HepG2 (cell line): ENCODE data around the gene PDP2. TPM values are rescaled to one million over a fixed set of nuclear protein-coding genes. Genes with fewer than 3 reads are reported as not detected.

Source experiments
- ATAC-seq: fragments of 200-7000 bp; cut with Tn5 transposase; 3 replicates; pipeline ENCODE4 v1.9.1; 2020; ENCODE audit warnings: mild to moderate bottlenecking, moderate library complexity
- BruUV-seq: library from RNA; stranded (reverse); fragments of 400-500 nt; replicated peaks from 2 replicates; lab custom pipeline; 2021; lab: Mats Ljungman, UMichigan
- CTCF ChIA-PET: fragments of 300-600 bp; formaldehyde crosslinking; extraction: SDS; loops from one replicate; lab custom pipeline; 2021; ENCODE audit warnings: low total read pairs, inconsistent platforms, low intra/inter-chr PET ratio; lab: Yijun Ruan, JAX
- POLR2A ChIA-PET: fragments of 350-600 bp; sonication (Branson Sonifier 250); formaldehyde crosslinking; loops from one replicate; lab custom pipeline; 2020; ENCODE audit warnings: antibody characterized with exemption, inconsistent platforms; lab: Yijun Ruan, JAX
- DNase-seq: peaks from one replicate; pipeline ENCODE4 v3.0.0-alpha.2; 2015; ENCODE audit warnings: low spot score
- FAIRE-seq: peaks from 3 replicates; lab custom pipeline; 2011; peaks lifted over from hg19 to GRCh38; lab: Jason Lieb, UNC
- H2AFZ ChIP-seq: one replicate; pipeline ENCODE4 v1.6.1; 2011; ENCODE audit warnings: low read length, inconsistent platforms
- H3K27ac ChIP-seq: fragments of 300-600 bp; 3 replicates; pipeline ENCODE4 v1.8.0; 2011; ENCODE audit warnings: mixed run types, mild to moderate bottlenecking, mixed read lengths, low read length, inconsistent platforms; ENCODE audit not compliant: insufficient read depth; ENCODE audit errors: extremely low read length
- H3K27me3 ChIP-seq, 2 experiments: fragments of 200-600 bp in 1 of 2; 2 replicates in 1 of 2; 3 replicates in 1 of 2; pipeline versions ENCODE4 v1.6.0 to v1.8.0; 2011; ENCODE audit warnings: low read length in 2 of 2, mild to moderate bottlenecking in 2 of 2, moderate library complexity in 2 of 2, inconsistent platforms in 1 of 2; ENCODE audit not compliant: insufficient read depth in 2 of 2, control insufficient read depth in 1 of 2
- H3K36me3 ChIP-seq, 2 experiments: fragments of 200-600 bp in 1 of 2; replicated peaks in 1 of 2; 2 replicates in 1 of 2; 3 replicates in 1 of 2; pipeline versions ENCODE4 v1.5.1 to v1.8.0; 2011; ENCODE audit warnings: low read length in 2 of 2, inconsistent platforms in 1 of 2; ENCODE audit not compliant: insufficient read depth in 2 of 2, control insufficient read depth in 1 of 2
- H3K4me1 ChIP-seq: 2 replicates; pipeline ENCODE4 v1.5.1; 2012; ENCODE audit warnings: low read length, inconsistent platforms; ENCODE audit not compliant: insufficient read depth
- H3K4me2 ChIP-seq: 2 replicates; pipeline ENCODE4 v1.6.0; 2011; ENCODE audit warnings: low read depth, low read length, inconsistent platforms
- H3K4me3 ChIP-seq, 3 experiments: fragments of 200-600 bp in 1 of 3; sonication (generic), shearing (Covaris generic) in 1 of 3; replicated peaks in 1 of 3; 2 replicates each; pipeline ENCODE4 v1.5.1; 2011 to 2016; ENCODE audit warnings: low read length in 3 of 3, inconsistent platforms in 2 of 3, low read depth in 2 of 3, mild to moderate bottlenecking in 2 of 3, control low read depth in 1 of 3, mixed read lengths in 1 of 3; ENCODE audit not compliant: insufficient read depth in 1 of 3
- H3K79me2 ChIP-seq: one replicate; pipeline ENCODE4 v1.6.1; 2011; ENCODE audit warnings: low read length, inconsistent platforms; ENCODE audit not compliant: insufficient read depth
- H3K9ac ChIP-seq: 2 replicates; pipeline ENCODE4 v1.6.0; 2011; ENCODE audit warnings: mild to moderate bottlenecking, low read depth, low read length, inconsistent platforms; ENCODE audit not compliant: insufficient read depth
- H3K9me3 ChIP-seq: 2 replicates; pipeline ENCODE4 v1.5.1; 2012; ENCODE audit warnings: mild to moderate bottlenecking, low read length
- H4K20me1 ChIP-seq: 2 replicates; pipeline ENCODE4 v1.6.0; 2011; ENCODE audit warnings: inconsistent platforms, mild to moderate bottlenecking, low read length, moderate library complexity; ENCODE audit not compliant: insufficient read depth
- RBM22 ChIP-seq: fragments of 200-400 bp; formaldehyde crosslinking; optimal IDR thresholded peaks from 2 replicates; pipeline ENCODE3; 2017; ENCODE audit warnings: mild to moderate bottlenecking, low read length, moderate library complexity
- TFAP4 ChIP-seq: sonication (generic); IDR thresholded peaks from 2 replicates; pipeline ENCODE4 v1.6.1; 2016; ENCODE audit warnings: low read depth, borderline replicate concordance
- ZFP41 ChIP-seq: sonication (generic); formaldehyde crosslinking; IDR thresholded peaks from 2 replicates; pipeline ENCODE4 v1.4.0; 2020; ENCODE audit warnings: mild to moderate bottlenecking, missing genetic modification reagents, borderline replicate concordance
- ZNF503 ChIP-seq: sonication (generic); formaldehyde crosslinking; IDR thresholded peaks from 2 replicates; pipeline ENCODE4 v1.4.0; 2020; ENCODE audit warnings: missing genetic modification reagents
- WGBS: methylation state at CpG from one replicate; pipeline ENCODE4 v1.1.6; 2017; ENCODE audit warnings: low lambda C conversion rate; 5-methylcytosine and 5-hydroxymethylcytosine counted together
- in situ Hi-C: cut with HindIII; loops from 2 replicates; pipeline ENCODE4 v1.10.0; 2017; ENCODE audit warnings: low pct_unique_long_range_greater_than_20kb; ENCODE audit not compliant: extremely low pct_ligation_motif_present
- intact Hi-C: fragments of 100-400 bp; cut with micrococcal nuclease; formaldehyde crosslinking; loops from one replicate; pipeline ENCODE4 v1.10.0; 2022; ENCODE audit not compliant: unreplicated experiment
- polyA plus RNA-seq, 8 experiments: library from polyadenylated mRNA; depleted of rRNA in 3 of 8; stranded (reverse) in 7 of 8; unstranded in 1 of 8; fragments of >200 nt; fragmentation: Illumina TruSeq in 4 of 8; extraction: Trizol in 4 of 8; gene quantifications; 2 replicates each; pipeline versions ENCODE4 v1.2.1 to v1.2.3, GENCODE V29; 2011 to 2016; ENCODE audit warnings: low read depth in 4 of 8, missing spikeins in 1 of 8, mixed read lengths in 1 of 8; ENCODE audit not compliant: insufficient read depth in 1 of 8
- total RNA-seq, 5 experiments: library from RNA; depleted of rRNA; stranded (reverse); fragments of >200 nt; fragmentation: Illumina TruSeq; extraction: Trizol; gene quantifications; 2 replicates each; pipeline ENCODE4 v1.2.3, GENCODE V29; 2016; ENCODE audit warnings: low read depth in 1 of 5

The PDP2 gene
- total and polyA plus RNA-seq, 2 of the 13 experiments (the other 11 are each of a cell fraction or from before 2014, with no cell fraction given), result 12.8 to 15.8 TPM

- DNase-seq, result no peak
- CTCF ChIA-PET, result interaction anchor here (2.6 kb wide), 1 partner anchor 28 kb away, joined by 37 read pairs; no protein-coding TSS in a partner anchor
- ATAC-seq, result no peak
- POLR2A ChIA-PET, result no interaction called here
- Histone ChIP-seq H3K27ac (no peak overlapping the region), H2AFZ (no peak overlapping the region), H3K9me3 (no peaks in the 10 kb centered on the region), H3K27me3 (peaks cover 5 to 22% of the 10 kb centered on the region in 2 experiments; a peak in 4 of 5 replicates), H3K4me3 (no peak overlapping the region), H3K9ac (no peak overlapping the region), H3K4me1 (peaks cover 53% of the 10 kb centered on the region), H3K36me3 (no peaks in the 10 kb centered on the region), H4K20me1 (no peaks in the 10 kb centered on the region), H3K79me2 (no peaks in the 10 kb centered on the region), H3K4me2 (no peak overlapping the region)
- BruUV-seq, result no TSS peak
- intact Hi-C loops, result loop anchor here (1.0 kb wide), 1 partner anchor 29 kb away; no protein-coding TSS in a partner anchor
- no peak for TF ChIP-seq RBM22
- no peak for TF ChIP-seq ZFP41
- peak; percentile 33; the same call in 1 of the 2 replicates for TF ChIP-seq TFAP4
- no peak for TF ChIP-seq ZNF503 (CRISPR knock-in tag)
- WGBS, result 69% methylated on average over 3 of the region's 3 CpGs
- no peak for FAIRE-seq
- in situ Hi-C loops, result no loop called here
These were observed 43.6 kb downstream of the PDP2 start for GRCh38 chr16:66923866-66924265.
